ENCODE measurements around the gene UBE2Q2.

UBE2Q2 gene

DNA sequence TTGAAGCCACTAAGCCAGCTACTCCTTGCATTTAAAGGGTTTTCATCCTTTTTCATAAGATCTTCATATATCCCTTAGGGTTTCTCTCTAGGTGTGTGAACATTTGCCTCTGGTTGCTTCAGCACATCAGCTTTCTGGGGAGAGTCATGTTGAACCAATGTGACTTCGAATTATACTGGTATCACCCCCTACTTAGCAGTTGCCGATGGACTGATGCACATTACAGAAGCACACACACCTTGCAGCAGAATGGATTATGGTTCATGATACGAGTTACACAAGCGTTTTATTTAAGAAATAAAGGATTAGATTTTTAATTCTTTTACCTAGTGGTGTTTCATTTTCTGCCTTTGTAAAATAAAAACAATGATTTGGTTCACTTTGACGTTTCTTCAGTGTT lies 100.0 kb downstream of the UBE2Q2 start:
- Histone ChIP-seq H3K4me1 (ENCODE audit: control insufficient read depth, insufficient read depth, low read length) (no peaks in the 10 kb centered on the region), H3K4me3 (ENCODE audit: low read depth, low read length) (no peak overlapping the region), H3K9ac (ENCODE audit: low read depth, low read length) (no peak overlapping the region), H3K9me3 (ENCODE audit: control insufficient read depth, insufficient read depth, low read length) (peaks cover 4% of the 10 kb centered on the region), H3K36me3 (ENCODE audit: control insufficient read depth, insufficient read depth, low read length) (no peaks in the 10 kb centered on the region), H3K27me3 (ENCODE audit: control insufficient read depth, insufficient read depth, low read length) (no peaks in the 10 kb centered on the region)

DNA sequence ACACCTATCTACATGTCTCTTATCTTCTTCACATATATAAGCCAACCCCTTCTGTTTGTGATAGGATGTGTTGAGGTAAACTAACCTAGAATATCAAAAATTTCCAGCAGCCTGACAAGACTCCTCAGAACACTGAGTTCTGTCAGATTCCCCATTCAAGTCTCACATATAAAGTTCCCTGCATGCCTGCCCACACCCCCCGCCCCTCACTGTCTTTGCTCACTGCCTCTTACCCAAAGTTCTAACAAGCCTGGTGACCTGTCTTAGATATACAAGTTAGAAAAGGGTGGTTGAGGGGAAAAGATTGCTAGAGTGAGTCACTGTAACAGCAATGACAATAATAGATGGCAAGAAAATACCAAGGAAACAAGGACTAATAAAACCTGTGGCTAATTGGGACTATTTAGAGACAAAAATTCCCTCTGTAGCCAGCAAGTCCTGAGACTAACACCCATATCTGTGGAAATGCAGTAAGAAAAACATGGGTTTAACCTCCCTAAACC lies 100.5 kb downstream of the UBE2Q2 start:
- no peaks in the 10 kb centered on the region for H3K36me3 ChIP-seq (ENCODE audit: control insufficient read depth, insufficient read depth, low read length)
- peaks cover under 1% of the 10 kb centered on the region for H3K9me3 ChIP-seq (ENCODE audit: control insufficient read depth, insufficient read depth, low read length)
- no peak overlapping the region for H3K9ac ChIP-seq (ENCODE audit: low read depth, low read length)
- H3K27me3 ChIP-seq (ENCODE audit: control insufficient read depth, insufficient read depth, low read length) = no peaks in the 10 kb centered on the region
- H3K4me3 ChIP-seq (ENCODE audit: low read depth, low read length) = no peak overlapping the region
- no peaks in the 10 kb centered on the region for H3K4me1 ChIP-seq (ENCODE audit: control insufficient read depth, insufficient read depth, low read length)

- Histone ChIP-seq H3K36me3 (ENCODE audit: control insufficient read depth, insufficient read depth, low read length) (no peaks in the 10 kb centered on the region), H3K27me3 (ENCODE audit: control insufficient read depth, insufficient read depth, low read length) (no peaks in the 10 kb centered on the region), H3K4me3 (ENCODE audit: low read depth, low read length) (no peak overlapping the region), H3K9ac (ENCODE audit: low read depth, low read length) (no peak overlapping the region), H3K4me1 (ENCODE audit: control insufficient read depth, insufficient read depth, low read length) (no peaks in the 10 kb centered on the region), H3K9me3 (ENCODE audit: control insufficient read depth, insufficient read depth, low read length) (no peaks in the 10 kb centered on the region)
These were observed 102.7 kb downstream of the UBE2Q2 start for GRCh38 chr15:75945953-75946352.

GRCh38 chr15:75947092-75947491 lies 103.8 kb downstream of the UBE2Q2 start:
- Histone ChIP-seq H3K4me1 (ENCODE audit: control insufficient read depth, insufficient read depth, low read length) (no peaks in the 10 kb centered on the region), H3K36me3 (ENCODE audit: control insufficient read depth, insufficient read depth, low read length) (no peaks in the 10 kb centered on the region), H3K9me3 (ENCODE audit: control insufficient read depth, insufficient read depth, low read length) (no peaks in the 10 kb centered on the region), H3K9ac (ENCODE audit: low read depth, low read length) (no peak overlapping the region), H3K27me3 (ENCODE audit: control insufficient read depth, insufficient read depth, low read length) (no peaks in the 10 kb centered on the region), H3K4me3 (ENCODE audit: low read depth, low read length) (no peak overlapping the region)

DNA sequence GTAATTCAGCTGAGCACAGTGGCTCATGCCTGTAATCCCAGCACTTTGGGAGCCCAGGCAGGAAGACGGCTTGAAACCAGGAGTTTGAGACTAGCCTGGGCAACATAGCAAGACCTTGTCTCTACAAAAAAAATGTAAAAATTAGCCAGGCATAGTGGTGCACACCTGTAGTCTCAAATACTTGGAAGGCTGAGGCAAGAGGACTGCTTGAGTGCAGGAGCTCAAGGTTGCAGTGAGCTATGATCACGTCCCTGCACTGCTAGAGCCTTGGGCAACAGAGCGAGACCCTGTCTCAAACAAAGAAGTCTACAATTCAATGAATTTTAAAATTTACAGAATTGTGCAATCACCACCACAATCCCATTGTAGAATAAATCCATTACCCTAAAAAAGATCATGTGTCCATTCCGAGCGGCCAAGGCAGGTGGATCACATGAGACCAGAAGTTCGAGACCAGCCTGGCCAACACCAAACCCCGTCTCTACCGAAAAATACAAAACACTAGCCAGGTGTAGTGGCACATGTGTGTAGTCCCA lies 105.6 kb downstream of the UBE2Q2 start:
- no peaks in the 10 kb centered on the region for H3K4me1 ChIP-seq (ENCODE audit: control insufficient read depth, insufficient read depth, low read length)

More for the DNA sequence above, 105.6 kb downstream of the UBE2Q2 start:
- Histone ChIP-seq H3K9ac (ENCODE audit: low read depth, low read length) (no peak overlapping the region), H3K27me3 (ENCODE audit: control insufficient read depth, insufficient read depth, low read length) (no peaks in the 10 kb centered on the region), H3K9me3 (ENCODE audit: control insufficient read depth, insufficient read depth, low read length) (no peaks in the 10 kb centered on the region), H3K36me3 (ENCODE audit: control insufficient read depth, insufficient read depth, low read length) (no peaks in the 10 kb centered on the region), H3K4me3 (ENCODE audit: low read depth, low read length) (no peak overlapping the region)

Measured in iPS-15b (cell line).